Transverse colon (tissue), 4 donors: Measurements from ENCODE around the gene THSD4.

Experiments used
- EP300 ChIP-seq: sonication (generic); formaldehyde crosslinking; IDR thresholded peaks from one replicate; pipeline ENCODE4 v1.6.1; 2017; ENCODE audit warnings: antibody characterized with exemption, low read depth
- POLR2A ChIP-seq: fragments of 450-650 bp; IDR thresholded peaks from one replicate; pipeline ENCODE4 v1.6.1; 2016; ENCODE audit warnings: antibody characterized with exemption, mild to moderate bottlenecking, moderate library complexity
- POLR2AphosphoS5 ChIP-seq, 3 donors: sonication (generic); formaldehyde crosslinking; IDR thresholded peaks; one replicate each; pipeline ENCODE4 v1.6.1; 2016; ENCODE audit warnings: antibody characterized with exemption in 3 of 3
- TF ChIP-seq, protein P1 (sequence below), 5 experiments: fragments of 200-600 bp in 3 of 5; fragments of 450-650 bp in 2 of 5; sonication (generic) in 3 of 5; IDR thresholded peaks; 1 replicate in 2 of 5; 2 replicates in 3 of 5; pipeline ENCODE4 v1.5.1; 2016 to 2017; ENCODE audit warnings: antibody characterized with exemption in 5 of 5, inconsistent platforms in 3 of 5, mild to moderate bottlenecking in 2 of 5, moderate library complexity in 1 of 5

DNA sequence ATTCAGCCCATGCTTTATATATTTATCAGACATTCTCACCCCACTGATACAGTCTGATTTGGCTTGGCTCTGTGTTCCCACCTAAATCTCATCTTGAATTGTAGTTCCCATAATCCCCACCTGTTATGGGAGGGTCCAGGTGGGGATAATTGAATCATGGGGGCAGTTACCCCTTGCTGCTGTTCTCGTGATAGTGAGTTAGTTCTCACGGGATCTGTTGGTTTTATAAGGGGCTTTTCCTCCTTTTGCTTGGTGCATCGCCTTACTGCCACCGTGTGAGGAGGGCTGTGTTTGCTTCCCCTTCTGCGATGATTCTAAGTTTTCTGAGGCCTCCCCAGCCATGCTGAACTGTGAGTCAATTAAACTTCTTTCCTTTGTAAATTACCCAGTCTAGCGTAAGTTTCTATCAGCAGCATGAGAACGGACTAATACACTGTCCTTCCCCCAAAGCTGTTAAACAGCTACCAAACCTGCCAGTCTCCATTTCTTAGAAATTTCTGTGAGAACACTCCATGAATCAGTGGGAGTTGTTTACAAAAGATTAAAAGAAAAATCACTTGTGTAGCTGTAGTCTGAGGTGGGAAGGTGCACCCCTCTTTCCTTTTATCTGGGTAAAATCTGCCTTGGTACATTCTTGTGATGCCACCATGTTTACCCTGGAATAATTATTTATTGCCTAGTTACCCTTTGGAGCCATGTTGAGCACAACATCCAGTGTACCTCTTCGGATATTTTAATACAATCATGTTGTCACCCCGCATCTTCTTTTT lies 160.5 kb downstream of the THSD4 start:
- no peak for TF ChIP-seq POLR2A
- TF ChIP-seq, protein P1, sequence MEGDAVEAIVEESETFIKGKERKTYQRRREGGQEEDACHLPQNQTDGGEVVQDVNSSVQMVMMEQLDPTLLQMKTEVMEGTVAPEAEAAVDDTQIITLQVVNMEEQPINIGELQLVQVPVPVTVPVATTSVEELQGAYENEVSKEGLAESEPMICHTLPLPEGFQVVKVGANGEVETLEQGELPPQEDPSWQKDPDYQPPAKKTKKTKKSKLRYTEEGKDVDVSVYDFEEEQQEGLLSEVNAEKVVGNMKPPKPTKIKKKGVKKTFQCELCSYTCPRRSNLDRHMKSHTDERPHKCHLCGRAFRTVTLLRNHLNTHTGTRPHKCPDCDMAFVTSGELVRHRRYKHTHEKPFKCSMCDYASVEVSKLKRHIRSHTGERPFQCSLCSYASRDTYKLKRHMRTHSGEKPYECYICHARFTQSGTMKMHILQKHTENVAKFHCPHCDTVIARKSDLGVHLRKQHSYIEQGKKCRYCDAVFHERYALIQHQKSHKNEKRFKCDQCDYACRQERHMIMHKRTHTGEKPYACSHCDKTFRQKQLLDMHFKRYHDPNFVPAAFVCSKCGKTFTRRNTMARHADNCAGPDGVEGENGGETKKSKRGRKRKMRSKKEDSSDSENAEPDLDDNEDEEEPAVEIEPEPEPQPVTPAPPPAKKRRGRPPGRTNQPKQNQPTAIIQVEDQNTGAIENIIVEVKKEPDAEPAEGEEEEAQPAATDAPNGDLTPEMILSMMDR (IDR thresholded peaks at IDR 0.05) = no peak
- no peak for TF ChIP-seq POLR2AphosphoS5 (IDR thresholded peaks at IDR 0.05)
- TF ChIP-seq EP300 = no peak
